OCI-LY7 (cell line): ENCODE measurements around the gene HBE1.

Experiments used
- EZH2phosphoT487 ChIP-seq: fragments of 200-600 bp; sonication (generic); IDR thresholded peaks from 2 replicates; pipeline ENCODE4 v1.6.1; 2018; ENCODE audit warnings: low read depth, borderline replicate concordance, mild to moderate bottlenecking, mixed run types, antibody characterized with exemption, low read length, moderate library complexity, mixed read lengths
- TF ChIP-seq, protein P1 (sequence below): fragments of 200-600 bp; sonication (generic); conservative IDR thresholded peaks from 2 replicates; pipeline ENCODE4 v1.5.1; 2014; ENCODE audit warnings: mild to moderate bottlenecking, antibody characterized with exemption, low read length, moderate library complexity, mixed read lengths

DNA sequence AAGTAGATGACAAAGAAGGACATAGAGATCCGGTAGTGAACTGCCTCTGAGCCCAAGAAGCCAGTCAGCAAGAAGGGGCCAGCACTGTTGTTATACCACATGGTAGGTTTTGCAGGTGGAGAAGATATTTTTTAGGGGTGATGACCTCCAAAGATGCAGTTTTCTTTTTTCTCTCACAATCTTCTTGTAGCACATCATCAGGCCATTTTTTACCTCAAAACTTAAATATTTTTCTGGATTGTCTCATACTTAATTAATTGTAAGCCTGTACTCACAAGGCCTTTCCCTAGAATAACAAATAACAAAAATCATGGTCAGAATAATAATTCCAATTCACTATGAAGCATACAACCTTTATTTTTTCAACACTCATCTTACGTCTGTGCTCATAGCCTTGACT, 32.1 kb upstream of the HBE1 start, which contains the start of gene OR51B4:
- TF ChIP-seq, protein P1, sequence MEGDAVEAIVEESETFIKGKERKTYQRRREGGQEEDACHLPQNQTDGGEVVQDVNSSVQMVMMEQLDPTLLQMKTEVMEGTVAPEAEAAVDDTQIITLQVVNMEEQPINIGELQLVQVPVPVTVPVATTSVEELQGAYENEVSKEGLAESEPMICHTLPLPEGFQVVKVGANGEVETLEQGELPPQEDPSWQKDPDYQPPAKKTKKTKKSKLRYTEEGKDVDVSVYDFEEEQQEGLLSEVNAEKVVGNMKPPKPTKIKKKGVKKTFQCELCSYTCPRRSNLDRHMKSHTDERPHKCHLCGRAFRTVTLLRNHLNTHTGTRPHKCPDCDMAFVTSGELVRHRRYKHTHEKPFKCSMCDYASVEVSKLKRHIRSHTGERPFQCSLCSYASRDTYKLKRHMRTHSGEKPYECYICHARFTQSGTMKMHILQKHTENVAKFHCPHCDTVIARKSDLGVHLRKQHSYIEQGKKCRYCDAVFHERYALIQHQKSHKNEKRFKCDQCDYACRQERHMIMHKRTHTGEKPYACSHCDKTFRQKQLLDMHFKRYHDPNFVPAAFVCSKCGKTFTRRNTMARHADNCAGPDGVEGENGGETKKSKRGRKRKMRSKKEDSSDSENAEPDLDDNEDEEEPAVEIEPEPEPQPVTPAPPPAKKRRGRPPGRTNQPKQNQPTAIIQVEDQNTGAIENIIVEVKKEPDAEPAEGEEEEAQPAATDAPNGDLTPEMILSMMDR, result no peak
- no peak for TF ChIP-seq EZH2phosphoT487
